Erythroblast (primary cell): ENCODE data around the gene FASN.
A peak's percentile ranks its signal among the peaks of the same experiment; 100 is the strongest.
"Not testable (repeated sequence)": the region's sequence is repeated elsewhere in the genome, so short reads cannot be mapped to it uniquely, and the experiment has no call there.

Source experiments
- DNase-seq, 2 experiments: peaks; one replicate each; lab custom pipeline; 2025; lab: John Stamatoyannopoulos, UW
- GATA1 ChIP-seq: IDR thresholded peaks from 2 replicates; pipeline ENCODE4 v1.6.1; 2011; ENCODE audit warnings: low read depth, mild to moderate bottlenecking, control low read depth, low read length, moderate library complexity
- POLR2A ChIP-seq: IDR thresholded peaks from 2 replicates; pipeline ENCODE4 v1.6.1; 2011; ENCODE audit warnings: mild to moderate bottlenecking, low read length

The FASN gene

GRCh38 chr17:82041144-82041814, 56.8 kb downstream of the FASN start:
- DNase-seq = no peak
- TF ChIP-seq POLR2A (no peak), GATA1 (no peak)

GRCh38 chr17:82039695-82040299, 58.2 kb downstream of the FASN start:
- DNase-seq = no peak
- TF ChIP-seq POLR2A (no peak), GATA1 (no peak)

GRCh38 chr17:82038796-82039409, 59.1 kb downstream of the FASN start:
- DNase-seq = not testable (repeated sequence)

GRCh38 chr17:82037889-82038195, 60.2 kb downstream of the FASN start:
- DNase-seq = no peak
- TF ChIP-seq GATA1 (no peak), POLR2A (no peak)

GRCh38 chr17:82037092-82037888, 60.7 kb downstream of the FASN start, which contains the start of gene DCXR:
Gene DCXR (minus strand): TSS chr17:82037697. CDS start chr17:82037682, 15 bp downstream.
- TF ChIP-seq POLR2A (peak; percentile 90), GATA1 (no peak)
- DNase-seq = peak; percentile 97 to 98

GRCh38 chr17:82036634-82037091, 61.4 kb downstream of the FASN start:
- TF ChIP-seq POLR2A = no peak
- no peak for TF ChIP-seq GATA1
- DNase-seq = peak in 1 of 2 experiments; percentile 50

- no peak for TF ChIP-seq POLR2A
- TF ChIP-seq GATA1 = no peak
Measured at GRCh38 chr17:82035956-82036633, 61.9 kb downstream of the FASN start.

GRCh38 chr17:82035488-82035887, 62.5 kb downstream of the FASN start:
- DNase-seq = no peak
- no peak for TF ChIP-seq POLR2A
- no peak for TF ChIP-seq GATA1

More at GRCh38 chr17:82035956-82036633, 61.9 kb downstream of the FASN start:
- DNase-seq = no peak

GRCh38 chr17:82034371-82035011, 63.5 kb downstream of the FASN start:
- no peak for DNase-seq
- TF ChIP-seq POLR2A = no peak
- TF ChIP-seq GATA1 = no peak

GRCh38 chr17:82033359-82034085, 64.5 kb downstream of the FASN start:
- DNase-seq = no peak
- TF ChIP-seq POLR2A (no peak), GATA1 (no peak)

- peak; percentile 60 for DNase-seq
- TF ChIP-seq POLR2A (no peak), GATA1 (no peak)
Measured at GRCh38 chr17:82031885-82032627, 66.0 kb downstream of the FASN start.
